NOMO-1 treated with DMSO at 0.1 percent for 48 hours (cell line): ENCODE data around the gene HID1.

Source experiments
- DNase-seq: peaks from one replicate; lab custom pipeline; 2025; ENCODE audit not compliant: unreplicated experiment; lab: John Stamatoyannopoulos, UW

HID1 gene

GRCh38 chr17:74901353-74902135 lies 71.0 kb downstream of the HID1 start:
- no peak for DNase-seq
